ENCODE measurements around the gene BHLHA15.

DNA sequence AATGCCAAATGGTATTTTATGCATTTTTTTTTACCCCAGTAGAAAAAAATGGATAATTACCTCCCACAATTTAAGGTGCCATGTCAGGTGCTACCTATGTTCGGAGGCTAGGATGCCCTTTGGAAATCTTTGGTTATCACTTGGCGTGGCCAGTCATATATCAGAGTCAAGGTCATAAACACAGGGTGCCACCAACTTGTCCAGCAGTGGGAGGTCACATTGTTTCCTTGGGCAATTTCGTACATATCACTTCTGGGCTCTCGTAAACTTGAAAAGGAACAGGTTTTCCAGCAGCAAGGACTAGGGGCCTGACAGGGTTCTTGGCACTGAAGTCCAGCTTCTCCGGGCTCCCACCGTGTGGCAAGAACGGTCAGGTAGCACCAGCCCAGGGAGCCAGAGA is 48.0 kb upstream of the BHLHA15 start:
- no peak for TF ChIP-seq EZH2 (IDR thresholded peaks at IDR 0.05; ENCODE audit: borderline replicate concordance, low read depth, low read length)
- no peak for TF ChIP-seq MTF1 (CRISPR knock-in tag; IDR thresholded peaks at IDR 0.05; ENCODE audit: borderline replicate concordance)
- TF ChIP-seq SMAD4 (CRISPR knock-in tag; conservative IDR thresholded peaks at IDR 0.05), result no peak
- TF ChIP-seq POLR2A (conservative IDR thresholded peaks at IDR 0.05), result no peak
- TF ChIP-seq SRSF7 (optimal IDR thresholded peaks at IDR 0.05; ENCODE audit: low read depth, low read length), result no peak
- no peak for TF ChIP-seq ZNF277 (CRISPR knock-in tag; IDR thresholded peaks at IDR 0.05; ENCODE audit: borderline replicate concordance)
- TF ChIP-seq EGR1 (conservative IDR thresholded peaks at IDR 0.05), result no peak
- no peak for TF ChIP-seq HCFC1 (IDR thresholded peaks at IDR 0.05; ENCODE audit: low read depth, low read length)
- no peak for TF ChIP-seq PHB2 (IDR thresholded peaks at IDR 0.05; ENCODE audit: low read depth)
- TF ChIP-seq RAD21 (CRISPR knock-in tag; conservative IDR thresholded peaks at IDR 0.05 in 1 of 2, IDR thresholded peaks at IDR 0.05 in 1 of 2), result no peak
- TF ChIP-seq FOXK2 (conservative IDR thresholded peaks at IDR 0.05 in 1 of 2, IDR thresholded peaks at IDR 0.05 in 1 of 2; ENCODE audit: low read depth in 2 of 2), result no peak

Data from K562 (cell line).